Vagina (tissue), 2 donors: ENCODE measurements around the gene ALKBH8. TPM values are rescaled to one million over a fixed set of nuclear protein-coding genes. Genes with fewer than 3 reads are reported as not detected.
"Not testable (repeated sequence)": the region's sequence is repeated elsewhere in the genome, so short reads cannot be mapped to it uniquely, and the experiment has no call there.

Source experiments
- DNase-seq, 2 donors: peaks; one replicate each; pipeline ENCODE4 v3.0.0-alpha.2; 2017; ENCODE audit errors: extremely low spot score in 2 of 2
- H3K27ac ChIP-seq: fragments of 200-600 bp; sonication (generic); one replicate; pipeline ENCODE4 v1.5.1; 2019
- H3K27me3 ChIP-seq: fragments of 200-600 bp; sonication (generic); one replicate; pipeline ENCODE4 v1.5.1; 2019
- H3K36me3 ChIP-seq, 2 donors: fragments of 200-600 bp; sonication (generic); one replicate each; pipeline ENCODE4 v1.5.1; 2017 to 2019
- H3K4me1 ChIP-seq: fragments of 200-600 bp; sonication (generic); one replicate; pipeline ENCODE4 v1.5.1; 2019
- H3K4me3 ChIP-seq, 2 donors: fragments of 200-600 bp; sonication (generic); 1 replicate in 1 of 2; 2 replicates in 1 of 2; pipeline ENCODE4 v1.5.1; 2016 to 2019
- H3K9me3 ChIP-seq: fragments of 200-600 bp; sonication (generic); one replicate; pipeline ENCODE4 v1.5.1; 2019
- CTCF ChIP-seq, 3 experiments: fragments of 450-650 bp in 2 of 3; fragments of 200-600 bp in 1 of 3; sonication (generic) in 1 of 3; IDR thresholded peaks; one replicate each; pipeline ENCODE4 v1.5.1; 2017 to 2019; ENCODE audit warnings: antibody characterized with exemption in 3 of 3, mild to moderate bottlenecking in 2 of 3, moderate library complexity in 2 of 3
- POLR2A ChIP-seq, 2 donors: fragments of 450-650 bp; IDR thresholded peaks; one replicate each; pipeline ENCODE4 v1.6.1; 2017; ENCODE audit warnings: antibody characterized with exemption in 2 of 2, mild to moderate bottlenecking in 2 of 2, moderate library complexity in 2 of 2
- POLR2AphosphoS5 ChIP-seq, 2 donors: sonication (generic); formaldehyde crosslinking; IDR thresholded peaks; one replicate each; pipeline ENCODE4 v1.9.0; 2017; ENCODE audit warnings: antibody characterized with exemption in 2 of 2, mild to moderate bottlenecking in 2 of 2, low read depth in 1 of 2; ENCODE audit not compliant: insufficient read depth in 1 of 2
- intact Hi-C: fragments of 100-400 bp; cut with DNase I; formaldehyde crosslinking; loops from one replicate; pipeline ENCODE4 v1.15.1; 2023
- total RNA-seq: library from RNA; depleted of rRNA; stranded (reverse); fragments of >200 nt; gene quantifications from one replicate; pipeline ENCODE4 v1.2.3, GENCODE V29; 2016

The ALKBH8 gene
- total RNA-seq, 1 donor from 2014 or later: 3.4 TPM

- Histone ChIP-seq H3K4me1 (no peaks in the 10 kb centered on the region), H3K27me3 (no peaks in the 10 kb centered on the region), H3K36me3 (peaks cover 0 to 15% of the 10 kb centered on the region in 2 donors), H3K27ac (no peak overlapping the region), H3K9me3 (no peaks in the 10 kb centered on the region), H3K4me3 (no peak overlapping the region)
- intact Hi-C loops: no loop called here
- no peak for TF ChIP-seq POLR2AphosphoS5 (IDR thresholded peaks at IDR 0.05; ENCODE audit: insufficient read depth in 1 of 2, low read depth in 1 of 2)
- no peak for TF ChIP-seq CTCF (IDR thresholded peaks at IDR 0.05)
- TF ChIP-seq POLR2A (IDR thresholded peaks at IDR 0.05): no peak
- DNase-seq: no peak
These were observed 26.7 kb downstream of the ALKBH8 start for GRCh38 chr11:107538821-107539220.

GRCh38 chr11:107538239-107538638 lies 27.3 kb downstream of the ALKBH8 start:
- no peak overlapping the region for H3K4me3 ChIP-seq
- TF ChIP-seq POLR2AphosphoS5 (IDR thresholded peaks at IDR 0.05; ENCODE audit: insufficient read depth in 1 of 2, low read depth in 1 of 2) (no peak), POLR2A (IDR thresholded peaks at IDR 0.05) (no peak), CTCF (IDR thresholded peaks at IDR 0.05) (no peak)
- no peaks in the 10 kb centered on the region for H3K27me3 ChIP-seq
- intact Hi-C loops: no loop called here
- H3K36me3 ChIP-seq: peaks cover 0 to 15% of the 10 kb centered on the region in 2 donors
- no peaks in the 10 kb centered on the region for H3K4me1 ChIP-seq
- no peaks in the 10 kb centered on the region for H3K9me3 ChIP-seq
- DNase-seq: no peak
- no peak overlapping the region for H3K27ac ChIP-seq

- intact Hi-C loops, H3K27ac ChIP-seq, H3K4me3 ChIP-seq, H3K4me1 ChIP-seq, H3K27me3 ChIP-seq, DNase-seq, H3K36me3 ChIP-seq, H3K9me3 ChIP-seq: not testable (repeated sequence)
These were observed 28.4 kb downstream of the ALKBH8 start for GRCh38 chr11:107537155-107537554.

GRCh38 chr11:107526197-107526596 lies 39.3 kb downstream of the ALKBH8 start:
- Histone ChIP-seq H3K36me3 (peaks cover 0 to 14% of the 10 kb centered on the region in 2 donors), H3K4me3 (no peak overlapping the region), H3K4me1 (no peaks in the 10 kb centered on the region), H3K27me3 (no peaks in the 10 kb centered on the region), H3K9me3 (no peaks in the 10 kb centered on the region), H3K27ac (no peak overlapping the region)
- no peak for DNase-seq
- intact Hi-C loops: no loop called here
- TF ChIP-seq CTCF (IDR thresholded peaks at IDR 0.05): no peak
- TF ChIP-seq POLR2A (IDR thresholded peaks at IDR 0.05): no peak
- TF ChIP-seq POLR2AphosphoS5 (IDR thresholded peaks at IDR 0.05; ENCODE audit: insufficient read depth in 1 of 2, low read depth in 1 of 2): no peak

GRCh38 chr11:107508858-107509244 lies 56.7 kb downstream of the ALKBH8 start:
- Histone ChIP-seq H3K27ac (no peak overlapping the region), H3K9me3 (no peaks in the 10 kb centered on the region), H3K4me3 (no peak overlapping the region), H3K4me1 (no peaks in the 10 kb centered on the region), H3K27me3 (no peaks in the 10 kb centered on the region), H3K36me3 (peaks cover 0 to 17% of the 10 kb centered on the region in 2 donors)
- intact Hi-C loops: no loop called here
- TF ChIP-seq POLR2A (IDR thresholded peaks at IDR 0.05): no peak
- TF ChIP-seq POLR2AphosphoS5 (IDR thresholded peaks at IDR 0.05; ENCODE audit: insufficient read depth in 1 of 2, low read depth in 1 of 2): no peak
- TF ChIP-seq CTCF (IDR thresholded peaks at IDR 0.05): no peak
- DNase-seq: no peak
